B cell (primary cell): Measurements from ENCODE around the gene AFF1. TPM values are rescaled to one million over a fixed set of nuclear protein-coding genes. Genes with fewer than 3 reads are reported as not detected.

ENCODE experiments used
- ATAC-seq: fragments of 200-7000 bp; cut with Tn5 transposase; one replicate; pipeline ENCODE4 v1.10.0; 2021; ENCODE audit warnings: low read depth, mild to moderate bottlenecking, moderate number of reproducible peaks, moderate library complexity
- CTCF ChIA-PET: fragments of 350-600 bp; sonication (Branson Sonifier 250); formaldehyde crosslinking; loops from one replicate; lab custom pipeline; 2021; ENCODE audit warnings: antibody characterized with exemption, inconsistent platforms; lab: Charles Lee
- POLR2A ChIA-PET: fragments of 350-600 bp; sonication (Branson Sonifier 250); formaldehyde crosslinking; loops from one replicate; lab custom pipeline; 2021; ENCODE audit warnings: antibody characterized with exemption; lab: Charles Lee
- DNase-seq: peaks from one replicate; pipeline ENCODE4 v3.0.0; 2013
- H2AFZ ChIP-seq: 2 replicates; pipeline ENCODE4 v1.6.1; 2012; ENCODE audit warnings: mild to moderate bottlenecking, low read depth, low read length; ENCODE audit not compliant: insufficient read depth, poor library complexity, severe bottlenecking
- H3K27ac ChIP-seq, 2 donors: 1 replicate in 1 of 2; 2 replicates in 1 of 2; pipeline ENCODE4 v1.5.1; 2012 to 2013; ENCODE audit warnings: low read length in 2 of 2, mild to moderate bottlenecking in 2 of 2, moderate library complexity in 1 of 2
- H3K27me3 ChIP-seq, 4 experiments: fragments of 200-600 bp in 1 of 4; sonication (generic) in 1 of 4; replicated peaks in 1 of 4; 1 replicate in 2 of 4; 2 replicates in 2 of 4; pipeline versions ENCODE4 v1.6.1 to v1.7.0; 2013 to 2016; ENCODE audit warnings: low read length in 3 of 4, mild to moderate bottlenecking in 2 of 4, mixed read lengths in 1 of 4, moderate library complexity in 1 of 4; ENCODE audit not compliant: insufficient read depth in 4 of 4, control insufficient read depth in 3 of 4; ENCODE audit errors: control extremely low read depth in 1 of 4
- H3K36me3 ChIP-seq, 2 experiments: replicated peaks in 1 of 2; 1 replicate in 1 of 2; 2 replicates in 1 of 2; pipeline versions ENCODE4 v1.6.1 to v1.7.1; 2013; ENCODE audit warnings: low read length in 1 of 2; ENCODE audit not compliant: insufficient read depth in 2 of 2, control insufficient read depth in 1 of 2; ENCODE audit errors: control extremely low read depth in 1 of 2, extremely low read depth in 1 of 2
- H3K4me1 ChIP-seq, 2 donors: fragments of 200-600 bp in 1 of 2; sonication (generic) in 1 of 2; 1 replicate in 1 of 2; 2 replicates in 1 of 2; pipeline versions ENCODE4 v1.5.1 to v1.6.1; 2013 to 2017; ENCODE audit warnings: low read length in 2 of 2; ENCODE audit not compliant: control insufficient read depth in 2 of 2, insufficient read depth in 2 of 2
- H3K4me2 ChIP-seq: replicated peaks from 2 replicates; pipeline ENCODE3; 2012; ENCODE audit warnings: mild to moderate bottlenecking, low read depth, low read length; ENCODE audit not compliant: poor library complexity, severe bottlenecking
- H3K4me3 ChIP-seq, 5 experiments: fragments of 200-600 bp in 1 of 5; sonication (generic) in 1 of 5; 1 replicate in 3 of 5; 2 replicates in 2 of 5; pipeline versions ENCODE4 v1.5.1 to v1.7.0; 2011 to 2016; ENCODE audit warnings: low read length in 4 of 5, mild to moderate bottlenecking in 4 of 5, low read depth in 2 of 5, control low read depth in 1 of 5, moderate library complexity in 1 of 5; ENCODE audit not compliant: insufficient read depth in 1 of 5; ENCODE audit errors: control extremely low read depth in 1 of 5, extremely low read depth in 1 of 5
- H3K79me2 ChIP-seq: fragments of 200-600 bp; sonication (generic); one replicate; pipeline ENCODE4 v1.6.0; 2016; ENCODE audit warnings: low read length; ENCODE audit not compliant: control insufficient read depth, insufficient read depth
- H3K9ac ChIP-seq: fragments of 200-600 bp; sonication (generic); 2 replicates; pipeline ENCODE4 v1.6.1; 2017; ENCODE audit warnings: mild to moderate bottlenecking, low read length, moderate library complexity
- H3K9me3 ChIP-seq, 3 donors: one replicate each; pipeline versions ENCODE4 v1.6.1 to v1.7.1; 2013; ENCODE audit warnings: low read length in 2 of 3; ENCODE audit not compliant: control insufficient read depth in 2 of 3, insufficient read depth in 1 of 3; ENCODE audit errors: control extremely low read depth in 1 of 3
- H4K20me1 ChIP-seq: 2 replicates; pipeline ENCODE4 v1.6.0; 2012; ENCODE audit warnings: mild to moderate bottlenecking, low read length; ENCODE audit not compliant: insufficient read depth, control insufficient read depth, poor library complexity, severe bottlenecking
- H3K27ac Mint-ChIP-seq: one replicate; pipeline ENCODE4 v1.8.0; 2021; ENCODE audit warnings: mixed read lengths
- H3K27me3 Mint-ChIP-seq: one replicate; pipeline ENCODE4 v1.8.0; 2021; ENCODE audit warnings: mixed read lengths
- H3K4me1 Mint-ChIP-seq: one replicate; pipeline ENCODE4 v1.8.0; 2021; ENCODE audit warnings: mixed read lengths
- H3K4me3 Mint-ChIP-seq: one replicate; pipeline ENCODE4 v1.8.0; 2021; ENCODE audit warnings: mixed read lengths
- H3K9me3 Mint-ChIP-seq: one replicate; pipeline ENCODE4 v1.8.0; 2022; ENCODE audit warnings: mixed read lengths; ENCODE audit not compliant: insufficient read depth
- EZH2 ChIP-seq: IDR thresholded peaks from 2 replicates; pipeline ENCODE4 v1.6.1; 2012; ENCODE audit warnings: borderline replicate concordance, low read depth, mild to moderate bottlenecking, moderate library complexity, low read length; ENCODE audit not compliant: insufficient read depth, poor library complexity, severe bottlenecking
- WGBS: methylation state at CpG from one replicate; pipeline ENCODE4 v1.1.5; 2013; ENCODE audit warnings: missing lambda C conversion rate; ENCODE audit not compliant: insufficient coverage; 5-methylcytosine and 5-hydroxymethylcytosine counted together
- intact Hi-C: fragments of 100-400 bp; cut with micrococcal nuclease; formaldehyde crosslinking; loops from one replicate; pipeline ENCODE4 v1.10.0; 2022
- polyA plus RNA-seq: library from polyadenylated mRNA; depleted of rRNA; stranded (reverse); fragments of >200 nt; gene quantifications from 2 replicates; pipeline ENCODE4 v1.2.3, GENCODE V29; 2012
- total RNA-seq, 2 donors: library from RNA; stranded (reverse); fragments of 120-200 nt in 1 of 2; gene quantifications; 1 replicate in 1 of 2; 2 replicates in 1 of 2; pipeline versions ENCODE4 v1.2.3 to v1.2.4, GENCODE V29; 2013 to 2022
- TF ChIP-seq, protein P1 (sequence below): fragments of 200-600 bp; IDR thresholded peaks from one replicate; pipeline ENCODE4 v1.8.0; 2022; ENCODE audit warnings: antibody characterized with exemption, mild to moderate bottlenecking

The AFF1 gene
- total and polyA plus RNA-seq, 2 donors (not counting 1 experiment from before 2014, with no cell fraction given) = 15.3 to 135 TPM

DNA sequence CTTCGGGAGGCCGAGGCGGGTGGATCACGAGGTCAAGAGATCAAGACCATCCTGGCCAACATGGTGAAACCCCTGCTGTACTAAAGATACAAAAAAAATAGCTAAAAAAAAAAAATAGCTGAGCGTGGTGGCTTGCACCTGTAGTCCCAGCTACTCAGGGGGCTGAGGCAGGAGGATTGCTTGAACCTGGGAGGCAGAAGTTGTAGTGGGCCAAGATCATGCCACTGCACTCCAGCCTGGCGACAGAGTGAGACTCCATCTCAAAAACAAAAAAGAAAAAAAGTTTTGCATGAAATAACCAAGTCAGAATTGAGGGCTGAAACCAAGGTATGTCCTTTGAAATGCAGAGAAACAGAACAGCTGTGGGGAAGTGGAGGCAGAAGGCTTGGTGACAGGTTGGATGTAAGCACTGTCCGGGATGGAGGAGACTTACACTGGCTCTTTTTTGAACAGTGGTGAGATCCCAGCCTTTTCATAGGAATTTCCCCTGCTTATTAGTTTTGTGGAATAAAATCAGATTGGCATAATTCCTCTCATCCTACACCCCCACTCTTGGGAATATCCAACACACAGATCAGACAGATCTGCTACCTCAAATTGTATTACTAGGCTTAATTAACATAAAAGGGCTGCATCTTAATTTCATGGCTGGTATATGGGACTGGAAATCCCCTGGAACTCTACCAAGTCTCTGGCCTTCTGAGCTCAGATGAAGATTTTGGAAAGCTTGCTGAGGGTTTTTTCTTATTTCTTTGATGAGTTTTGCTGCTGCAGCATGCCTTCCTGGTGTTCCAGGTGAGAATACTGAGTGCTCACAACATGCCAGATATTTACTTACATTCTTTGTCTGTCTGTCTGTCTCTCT lies 23.8 kb upstream of the AFF1 start:
- intact Hi-C loops = no loop called here
- Histone ChIP-seq H3K9ac (no peak overlapping the region), H3K27me3 (no peaks in the 10 kb centered on the region), H3K79me2 (no peaks in the 10 kb centered on the region), H3K36me3 (no peaks in the 10 kb centered on the region), H2AFZ (no peak overlapping the region), H3K4me3 (no peak overlapping the region), H4K20me1 (no peaks in the 10 kb centered on the region), H3K9me3 (no peaks in the 10 kb centered on the region), H3K4me2 (no peak overlapping the region), H3K27ac (no peak overlapping the region), H3K4me1 (peaks cover 26 to 31% of the 10 kb centered on the region in 2 donors)
- ATAC-seq (no peak), DNase-seq (no peak)
- CTCF ChIA-PET = interaction anchor here (1.0 to 7.3 kb wide), 2 partner anchors 9 to 12 kb away, joined by 3 to 44 read pairs; no protein-coding TSS in a partner anchor
- POLR2A ChIA-PET = no interaction called here
- Mint-ChIP-seq H3K4me3 (no peak overlapping the region), H3K27ac (no peak overlapping the region), H3K4me1 (peaks cover 32% of the 10 kb centered on the region), H3K9me3 (no peaks in the 10 kb centered on the region), H3K27me3 (no peaks in the 10 kb centered on the region)
- 80% methylated on average over 1 of the region's 7 CpGs for WGBS
- TF ChIP-seq EZH2 = no peak
- TF ChIP-seq, protein P1, sequence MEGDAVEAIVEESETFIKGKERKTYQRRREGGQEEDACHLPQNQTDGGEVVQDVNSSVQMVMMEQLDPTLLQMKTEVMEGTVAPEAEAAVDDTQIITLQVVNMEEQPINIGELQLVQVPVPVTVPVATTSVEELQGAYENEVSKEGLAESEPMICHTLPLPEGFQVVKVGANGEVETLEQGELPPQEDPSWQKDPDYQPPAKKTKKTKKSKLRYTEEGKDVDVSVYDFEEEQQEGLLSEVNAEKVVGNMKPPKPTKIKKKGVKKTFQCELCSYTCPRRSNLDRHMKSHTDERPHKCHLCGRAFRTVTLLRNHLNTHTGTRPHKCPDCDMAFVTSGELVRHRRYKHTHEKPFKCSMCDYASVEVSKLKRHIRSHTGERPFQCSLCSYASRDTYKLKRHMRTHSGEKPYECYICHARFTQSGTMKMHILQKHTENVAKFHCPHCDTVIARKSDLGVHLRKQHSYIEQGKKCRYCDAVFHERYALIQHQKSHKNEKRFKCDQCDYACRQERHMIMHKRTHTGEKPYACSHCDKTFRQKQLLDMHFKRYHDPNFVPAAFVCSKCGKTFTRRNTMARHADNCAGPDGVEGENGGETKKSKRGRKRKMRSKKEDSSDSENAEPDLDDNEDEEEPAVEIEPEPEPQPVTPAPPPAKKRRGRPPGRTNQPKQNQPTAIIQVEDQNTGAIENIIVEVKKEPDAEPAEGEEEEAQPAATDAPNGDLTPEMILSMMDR = no peak

- TF ChIP-seq, protein P1 = no peak
- no peak for TF ChIP-seq EZH2
- ChIA-PET POLR2A (interaction anchor here (0.6 kb wide), 1 partner anchor 76 kb away, joined by 5 read pairs; no protein-coding TSS in a partner anchor), CTCF (interaction anchor here (0.5 to 1.7 kb wide), 3 partner anchors 106 to 421 kb away, joined by 3 to 10 read pairs (median 3); no protein-coding TSS in a partner anchor)
- WGBS = 60% methylated on average over 1 of the region's 1 CpG
- no peaks in the 10 kb centered on the region for H3K27me3 ChIP-seq
- H3K4me3 Mint-ChIP-seq = no peak overlapping the region
- no peaks in the 10 kb centered on the region for H3K36me3 ChIP-seq
- no peak overlapping the region for H3K27ac Mint-ChIP-seq
- H3K9ac ChIP-seq = no peak overlapping the region
- H2AFZ ChIP-seq = no peak overlapping the region
- ATAC-seq (no peak), DNase-seq (no peak)
- intact Hi-C loops = no loop called here
- H4K20me1 ChIP-seq = no peaks in the 10 kb centered on the region
- no peaks in the 10 kb centered on the region for H3K4me1 Mint-ChIP-seq
- H3K4me1 ChIP-seq = no peaks in the 10 kb centered on the region
- H3K27me3 Mint-ChIP-seq = no peaks in the 10 kb centered on the region
- H3K9me3 ChIP-seq = no peaks in the 10 kb centered on the region
- H3K79me2 ChIP-seq = no peaks in the 10 kb centered on the region
- H3K4me2 ChIP-seq = no peak overlapping the region
- H3K9me3 Mint-ChIP-seq = no peaks in the 10 kb centered on the region
- no peak overlapping the region for H3K27ac ChIP-seq
- H3K4me3 ChIP-seq = no peak overlapping the region
These were observed 18.4 kb upstream of the AFF1 start for GRCh38 chr4:86916392-86916791.
